Right atrium auricular region (tissue), 2 donors: Measurements from ENCODE around the gene TARM1. TPM values are rescaled to one million over a fixed set of nuclear protein-coding genes. Genes with fewer than 3 reads are reported as not detected.
"Not testable (repeated sequence)": the region's sequence is repeated elsewhere in the genome, so short reads cannot be mapped to it uniquely, and the experiment has no call there.

Source experiments
- DNase-seq: peaks from one replicate; pipeline ENCODE4 v3.0.0-alpha.2; 2019; ENCODE audit warnings: low spot score
- H3K27ac ChIP-seq, 2 donors: fragments of 200-600 bp; sonication (generic); 1 replicate in 1 of 2; 2 replicates in 1 of 2; pipeline ENCODE4 v1.5.1; 2016 to 2019
- H3K27me3 ChIP-seq, 2 donors: fragments of 200-600 bp; sonication (generic); one replicate each; pipeline versions ENCODE4 v1.5.1 to v1.6.0; 2017 to 2019
- H3K36me3 ChIP-seq: fragments of 200-600 bp; sonication (generic); one replicate; pipeline ENCODE4 v1.5.1; 2016
- H3K4me1 ChIP-seq, 2 donors: fragments of 200-600 bp; sonication (generic); one replicate each; pipeline versions ENCODE4 v1.5.1 to v1.6.0; 2017 to 2019
- H3K4me3 ChIP-seq, 2 donors: fragments of 200-600 bp; sonication (generic); 1 replicate in 1 of 2; 2 replicates in 1 of 2; pipeline ENCODE4 v1.5.1; 2017 to 2019; ENCODE audit warnings: mild to moderate bottlenecking in 1 of 2, moderate library complexity in 1 of 2
- H3K9me3 ChIP-seq, 2 donors: fragments of 200-600 bp; sonication (generic); one replicate each; pipeline ENCODE4 v1.5.1; 2019
- CTCF ChIP-seq, 2 donors: fragments of 200-600 bp; sonication (generic); IDR thresholded peaks; one replicate each; pipeline ENCODE4 v1.5.1; 2019; ENCODE audit warnings: antibody characterized with exemption in 2 of 2
- total RNA-seq, 2 donors: library from RNA; depleted of rRNA; stranded (reverse); fragments of >200 nt; gene quantifications; one replicate each; pipeline ENCODE4 v1.1.0, GENCODE V29; 2016

The TARM1 gene
- total RNA-seq, 2 donors from 2014 or later = not detected

GRCh38 chr19:54062643-54063042 lies 18.5 kb downstream of the TARM1 start:
- Histone ChIP-seq H3K36me3 (no peaks in the 10 kb centered on the region), H3K4me3 (no peak overlapping the region), H3K27ac (no peak overlapping the region), H3K27me3 (no peaks in the 10 kb centered on the region), H3K4me1 (no peaks in the 10 kb centered on the region), H3K9me3 (no peaks in the 10 kb centered on the region)
- no peak for DNase-seq
- no peak for TF ChIP-seq CTCF (IDR thresholded peaks at IDR 0.05)

GRCh38 chr19:54047616-54048015 lies 33.5 kb downstream of the TARM1 start:
- TF ChIP-seq CTCF (IDR thresholded peaks at IDR 0.05) = no peak
- Histone ChIP-seq H3K36me3 (no peaks in the 10 kb centered on the region), H3K4me1 (no peaks in the 10 kb centered on the region), H3K27me3 (no peaks in the 10 kb centered on the region), H3K9me3 (no peaks in the 10 kb centered on the region), H3K4me3 (no peak overlapping the region), H3K27ac (no peak overlapping the region)
- no peak for DNase-seq

GRCh38 chr19:54045771-54046170 lies 35.4 kb downstream of the TARM1 start:
- Histone ChIP-seq H3K4me3 (no peak overlapping the region), H3K27me3 (no peaks in the 10 kb centered on the region), H3K4me1 (no peaks in the 10 kb centered on the region), H3K36me3 (no peaks in the 10 kb centered on the region), H3K27ac (no peak overlapping the region), H3K9me3 (no peaks in the 10 kb centered on the region)
- no peak for TF ChIP-seq CTCF (IDR thresholded peaks at IDR 0.05)
- DNase-seq = no peak

- no peak for DNase-seq
- TF ChIP-seq CTCF (IDR thresholded peaks at IDR 0.05) = no peak
- no peaks in the 10 kb centered on the region for H3K27me3 ChIP-seq
Observed at GRCh38 chr19:54042989-54043388, 38.2 kb downstream of the TARM1 start.

GRCh38 chr19:54041969-54042606 lies 39.1 kb downstream of the TARM1 start:
- H3K27me3 ChIP-seq = no peaks in the 10 kb centered on the region
- H3K36me3 ChIP-seq = no peaks in the 10 kb centered on the region
- no peaks in the 10 kb centered on the region for H3K9me3 ChIP-seq
- H3K27ac ChIP-seq = no peak overlapping the region
- DNase-seq = no peak
- no peak overlapping the region for H3K4me3 ChIP-seq
- TF ChIP-seq CTCF (IDR thresholded peaks at IDR 0.05) = no peak
- no peaks in the 10 kb centered on the region for H3K4me1 ChIP-seq

More at GRCh38 chr19:54042989-54043388, 38.2 kb downstream of the TARM1 start:
- Histone ChIP-seq H3K36me3 (no peaks in the 10 kb centered on the region), H3K9me3 (no peaks in the 10 kb centered on the region), H3K4me3 (no peak overlapping the region), H3K27ac (no peak overlapping the region), H3K4me1 (no peaks in the 10 kb centered on the region)

GRCh38 chr19:54040003-54040402 lies 41.2 kb downstream of the TARM1 start:
- Histone ChIP-seq H3K9me3 (no peaks in the 10 kb centered on the region), H3K36me3 (no peaks in the 10 kb centered on the region), H3K4me1 (no peaks in the 10 kb centered on the region), H3K4me3 (no peak overlapping the region), H3K27me3 (no peaks in the 10 kb centered on the region), H3K27ac (no peak overlapping the region)
- no peak for TF ChIP-seq CTCF (IDR thresholded peaks at IDR 0.05)
- DNase-seq = no peak

- not testable (repeated sequence) for H3K27me3 ChIP-seq, H3K27ac ChIP-seq, H3K9me3 ChIP-seq, DNase-seq, H3K4me1 ChIP-seq, H3K4me3 ChIP-seq, H3K36me3 ChIP-seq
Observed at GRCh38 chr19:54036542-54036941, 44.6 kb downstream of the TARM1 start.
